SK-N-SH treated with all-trans-retinoic acid at 6 μM for 48 hours (cell line): Measurements from ENCODE around the gene ORAI1.
"Not testable (repeated sequence)": the region's sequence is repeated elsewhere in the genome, so short reads cannot be mapped to it uniquely, and the experiment has no call there.

Experiments used
- CSDC2 ChIP-seq: fragments of 250-450 bp; sonication (Bioruptor Pico); IDR thresholded peaks from 2 replicates; pipeline ENCODE4 v1.5.0; 2020; ENCODE audit warnings: mild to moderate bottlenecking, moderate library complexity
- TOX ChIP-seq: fragments of 250-450 bp; sonication (Bioruptor Pico); IDR thresholded peaks from 2 replicates; pipeline ENCODE4 v1.8.0; 2021; ENCODE audit warnings: mild to moderate bottlenecking, moderate library complexity, borderline replicate concordance
- ZFP30 ChIP-seq: fragments of 450-650 bp; formaldehyde crosslinking; IDR thresholded peaks from 2 replicates; pipeline ENCODE4 v1.5.0; 2022; ENCODE audit warnings: mild to moderate bottlenecking, moderate library complexity
- ZNF8 ChIP-seq: fragments of 450-650 bp; formaldehyde crosslinking; IDR thresholded peaks from 2 replicates; pipeline ENCODE4 v1.5.0; 2020; ENCODE audit warnings: mild to moderate bottlenecking, moderate library complexity
- TF ChIP-seq, protein P1 (sequence below): fragments of 250-450 bp; sonication (Bioruptor Pico); IDR thresholded peaks from 2 replicates; pipeline ENCODE4 v1.8.0; 2020; ENCODE audit warnings: mild to moderate bottlenecking, moderate library complexity, borderline replicate concordance

- TF ChIP-seq, protein P1, sequence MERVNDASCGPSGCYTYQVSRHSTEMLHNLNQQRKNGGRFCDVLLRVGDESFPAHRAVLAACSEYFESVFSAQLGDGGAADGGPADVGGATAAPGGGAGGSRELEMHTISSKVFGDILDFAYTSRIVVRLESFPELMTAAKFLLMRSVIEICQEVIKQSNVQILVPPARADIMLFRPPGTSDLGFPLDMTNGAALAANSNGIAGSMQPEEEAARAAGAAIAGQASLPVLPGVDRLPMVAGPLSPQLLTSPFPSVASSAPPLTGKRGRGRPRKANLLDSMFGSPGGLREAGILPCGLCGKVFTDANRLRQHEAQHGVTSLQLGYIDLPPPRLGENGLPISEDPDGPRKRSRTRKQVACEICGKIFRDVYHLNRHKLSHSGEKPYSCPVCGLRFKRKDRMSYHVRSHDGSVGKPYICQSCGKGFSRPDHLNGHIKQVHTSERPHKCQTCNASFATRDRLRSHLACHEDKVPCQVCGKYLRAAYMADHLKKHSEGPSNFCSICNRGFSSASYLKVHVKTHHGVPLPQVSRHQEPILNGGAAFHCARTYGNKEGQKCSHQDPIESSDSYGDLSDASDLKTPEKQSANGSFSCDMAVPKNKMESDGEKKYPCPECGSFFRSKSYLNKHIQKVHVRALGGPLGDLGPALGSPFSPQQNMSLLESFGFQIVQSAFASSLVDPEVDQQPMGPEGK (CRISPR knock-in tag), result not testable (repeated sequence)
- TF ChIP-seq ZNF8 (CRISPR knock-in tag); TOX (CRISPR knock-in tag); CSDC2; ZFP30 (CRISPR knock-in tag): not testable (repeated sequence)
Observed at GRCh38 chr12:121584885-121585284, 41.4 kb upstream of the ORAI1 start.
